ENCODE measurements around the gene C22orf15. TPM values are rescaled to one million over a fixed set of nuclear protein-coding genes. Genes with fewer than 3 reads are reported as not detected.

Gene C22orf15
- total RNA-seq, 2 experiments from 2014 or later: 0.78 to 0.84 TPM

GRCh38 chr22:23800297-23801237, 37.8 kb downstream of the C22orf15 start:
- ChIA-PET POLR2A (no interaction called here), CTCF (no interaction called here)

DNA sequence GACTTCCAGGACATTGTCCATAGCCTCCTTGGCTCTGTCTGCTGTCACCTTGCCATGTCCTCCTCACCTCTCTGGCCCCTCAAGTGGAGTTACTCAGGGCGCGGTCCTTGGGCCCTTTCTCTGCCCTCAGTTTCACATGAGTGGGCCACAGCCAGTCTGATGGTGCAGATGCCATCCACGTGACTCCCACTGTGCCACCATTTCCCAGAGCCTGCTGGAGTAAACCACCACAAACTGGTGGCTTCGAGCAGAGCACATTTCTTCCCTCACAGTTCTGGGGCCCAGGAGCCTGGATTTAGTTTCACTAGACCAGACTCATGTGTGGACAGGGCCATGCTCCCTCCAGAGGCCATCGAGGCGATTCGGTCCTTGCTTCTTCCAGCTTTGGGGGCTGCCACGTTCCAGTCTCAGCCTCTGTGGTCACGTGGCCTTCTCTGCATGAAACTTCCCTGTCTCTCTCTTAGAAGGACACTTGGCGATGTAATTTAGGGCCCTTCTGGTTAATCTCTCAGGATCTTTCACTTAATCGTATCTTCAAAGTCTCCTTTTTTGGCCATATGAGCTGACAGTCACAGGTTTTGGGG, 38.5 kb downstream of the C22orf15 start:
- ChIA-PET CTCF (no interaction called here), POLR2A (no interaction called here)

DNA sequence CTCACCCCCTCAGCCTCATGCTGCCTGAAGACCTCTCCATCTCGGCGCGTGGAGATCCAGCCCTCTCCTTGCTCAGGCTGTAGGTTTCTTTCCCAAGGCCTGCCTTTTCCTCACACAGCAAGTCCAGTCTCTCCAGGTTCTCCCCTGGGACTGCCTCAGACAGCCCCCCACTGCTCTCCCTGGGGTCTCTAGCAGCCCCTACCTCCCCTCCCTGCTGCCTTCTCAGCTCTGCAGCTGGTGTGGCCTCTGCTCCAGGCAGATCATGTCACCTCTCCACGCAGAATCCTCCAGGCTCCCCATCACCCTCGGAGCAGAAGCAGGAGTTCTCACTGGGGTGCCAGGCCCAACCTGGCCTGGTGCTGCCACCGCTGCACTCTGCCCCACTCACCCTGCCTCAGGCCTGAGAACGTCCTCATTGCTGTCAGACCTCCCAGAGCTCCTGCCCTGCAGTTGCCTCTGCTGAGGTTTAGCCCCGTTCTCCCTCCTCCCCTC, 39.1 kb downstream of the C22orf15 start:
- CTCF ChIA-PET: no interaction called here

DNA sequence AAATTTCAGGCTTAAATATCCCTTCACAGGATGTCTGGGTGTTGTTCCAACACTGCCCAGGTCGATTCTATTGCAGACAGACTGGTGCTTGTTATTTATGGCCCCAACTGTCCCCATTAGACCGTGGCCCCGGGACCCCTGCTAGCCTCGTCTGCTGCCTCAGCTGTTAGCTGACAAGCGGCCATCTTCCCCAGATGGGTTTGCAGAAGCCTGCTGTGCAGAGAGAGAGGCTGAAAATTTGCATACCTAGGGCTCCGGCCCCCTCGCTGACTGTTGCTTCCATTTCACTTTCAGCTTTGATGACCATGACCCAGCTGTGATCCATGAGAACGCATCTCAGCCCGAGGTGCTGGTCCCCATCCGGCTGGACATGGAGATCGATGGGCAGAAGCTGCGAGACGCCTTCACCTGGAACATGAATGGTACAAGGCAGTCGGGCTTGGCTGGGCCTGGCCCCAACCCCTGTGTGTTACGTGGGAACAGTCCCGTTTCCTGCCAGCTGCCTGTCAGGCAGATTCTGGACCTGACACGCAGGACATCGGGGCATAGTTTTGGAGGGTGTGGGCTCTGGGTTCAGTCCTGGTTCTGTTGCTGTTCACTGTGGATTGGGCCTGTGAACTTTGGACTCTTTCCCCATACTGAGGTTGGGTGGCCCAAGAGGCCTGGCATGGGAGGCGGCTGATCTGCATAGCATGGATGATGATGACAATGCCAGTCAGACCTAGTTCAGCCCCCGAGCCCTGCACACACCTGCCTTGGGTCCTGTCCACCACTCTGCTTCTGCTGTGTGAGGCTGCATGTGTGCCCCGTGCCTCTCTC, 40.4 kb downstream of the C22orf15 start:
- ChIA-PET POLR2A (no interaction called here), CTCF (no interaction called here)

More for the DNA sequence above, 39.1 kb downstream of the C22orf15 start:
- POLR2A ChIA-PET: no interaction called here

GRCh38 chr22:23804781-23805291, 42.0 kb downstream of the C22orf15 start:
- ChIA-PET CTCF (no interaction called here), POLR2A (no interaction called here)

DNA sequence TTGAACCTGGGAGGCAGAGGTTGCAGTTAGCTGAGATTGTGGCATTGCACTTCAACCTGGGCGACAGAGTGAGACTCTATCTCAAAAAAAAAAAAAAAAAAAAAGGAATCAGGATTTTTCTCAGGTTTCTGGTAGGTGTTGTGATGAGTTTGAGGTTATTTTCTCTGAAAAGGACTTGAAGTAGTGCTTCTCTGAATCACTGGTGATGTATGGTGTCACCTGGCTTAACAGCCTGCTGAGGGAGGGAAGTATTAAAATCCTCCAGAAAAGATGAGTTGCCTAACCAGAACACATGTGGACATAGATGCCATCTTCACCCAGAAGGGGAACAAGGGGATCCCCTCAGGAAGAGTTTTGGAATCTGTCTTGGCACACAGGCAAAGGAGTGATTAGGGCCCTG, 44.0 kb downstream of the C22orf15 start:
- CTCF ChIA-PET: no interaction called here
- POLR2A ChIA-PET: no interaction called here

- ChIA-PET POLR2A (no interaction called here), CTCF (interaction anchor here (1.0 to 1.4 kb wide), 2 partner anchors 37 to 41 kb away, joined by 3 to 4 read pairs; no protein-coding TSS in a partner anchor)
Observed at GRCh38 chr22:23812378-23812777, 49.6 kb downstream of the C22orf15 start.

Other genes starting within 250 kb of the C22orf15 start
- gene IGLL1, start 182.7 kb upstream of the C22orf15 start, total RNA-seq: not detected
- under 1 TPM in 1 of 2 experiments, not detected in 1; 0.19 TPM for gene DRICH1, start 130.7 kb upstream of the C22orf15 start, total RNA-seq
- gene RGL4, start 72.0 kb upstream of the C22orf15 start, total RNA-seq: 1 to 10 TPM; 6.6 to 7.1 TPM
- 1 to 10 TPM; 3.4 to 3.5 TPM for gene ZNF70, start 11.9 kb upstream of the C22orf15 start, total RNA-seq
- gene VPREB3, start 8.6 kb upstream of the C22orf15 start, total RNA-seq: not detected
- gene CHCHD10, start 5.0 kb downstream of the C22orf15 start, total RNA-seq: 100 to 1,000 TPM; 191 to 203 TPM
- under 1 TPM; 0.42 to 0.74 TPM for gene MMP11, start 9.9 kb downstream of the C22orf15 start, total RNA-seq
- 100 to 1,000 TPM; 102 to 104 TPM for gene SMARCB1, start 24.0 kb downstream of the C22orf15 start, total RNA-seq
- gene DERL3, start 76.0 kb downstream of the C22orf15 start, total RNA-seq: 1 to 10 TPM; 6.7 to 8.1 TPM
- 1 to 10 TPM; 8.0 to 8.1 TPM for gene SLC2A11, start 94.9 kb downstream of the C22orf15 start, total RNA-seq
- gene MIF, start 131.4 kb downstream of the C22orf15 start, total RNA-seq: 1,000 to 10,000 TPM; 1,115 to 1,141 TPM
- not detected for gene GSTT2B, start 198.2 kb downstream of the C22orf15 start, total RNA-seq
- not detected for gene DDTL, start 203.9 kb downstream of the C22orf15 start, total RNA-seq
- 100 to 1,000 TPM; 108 to 110 TPM for gene DDT, start 211.5 kb downstream of the C22orf15 start, total RNA-seq
- gene GSTT2, start 217.1 kb downstream of the C22orf15 start, total RNA-seq: not detected
- gene GSTT4, start 242.5 kb downstream of the C22orf15 start, total RNA-seq: not detected
- gene CABIN1, start 248.3 kb downstream of the C22orf15 start, total RNA-seq: 10 to 100 TPM; 71.0 to 73.1 TPM

All from activated CD8-positive, alpha-beta memory T cell treated with anti-CD3 and anti-CD28 coated beads for 36 hours (primary cell).